Heart left ventricle (tissue), 16 donors: ENCODE results near the gene IFNA10. TPM values are rescaled to one million over a fixed set of nuclear protein-coding genes. Genes with fewer than 3 reads are reported as not detected.
"Not testable (repeated sequence)": the region's sequence is repeated elsewhere in the genome, so short reads cannot be mapped to it uniquely, and the experiment has no call there.

Experiments used
- ATAC-seq, 4 donors: fragments of 200-7000 bp; cut with Tn5 transposase; one replicate each; pipeline ENCODE4 v1.9.1; 2020 to 2022; ENCODE audit warnings: moderate library complexity in 4 of 4, mild to moderate bottlenecking in 3 of 4, moderate number of reproducible peaks in 1 of 4
- DNase-seq, 5 donors: peaks; one replicate each; pipeline ENCODE4 v3.0.0-alpha.2; 2020
- H3K27ac ChIP-seq, 12 donors: fragments of 200-600 bp; sonication (generic) in 4 of 12; one replicate each; pipeline versions ENCODE4 v1.5.0 to v1.8.0; 2016 to 2022; ENCODE audit warnings: mild to moderate bottlenecking in 2 of 12
- H3K27me3 ChIP-seq, 9 donors: fragments of 200-600 bp; sonication (generic) in 2 of 9; one replicate each; pipeline versions ENCODE4 v1.5.1 to v1.8.0; 2016 to 2022; ENCODE audit warnings: mild to moderate bottlenecking in 3 of 9
- H3K36me3 ChIP-seq, 9 donors: fragments of 200-600 bp; sonication (generic) in 2 of 9; one replicate each; pipeline versions ENCODE4 v1.5.0 to v1.8.0; 2018 to 2022; ENCODE audit warnings: mild to moderate bottlenecking in 2 of 9
- H3K4me1 ChIP-seq, 12 donors: fragments of 200-600 bp; sonication (generic) in 4 of 12; one replicate each; pipeline versions ENCODE4 v1.5.0 to v1.8.0; 2016 to 2022; ENCODE audit warnings: mild to moderate bottlenecking in 3 of 12
- H3K4me3 ChIP-seq, 12 donors: fragments of 200-600 bp; sonication (generic) in 4 of 12; one replicate each; pipeline versions ENCODE4 v1.5.0 to v1.8.0; 2017 to 2022; ENCODE audit warnings: mild to moderate bottlenecking in 9 of 12, moderate library complexity in 4 of 12
- H3K9me3 ChIP-seq, 12 donors: fragments of 200-600 bp; sonication (generic) in 4 of 12; one replicate each; pipeline versions ENCODE4 v1.5.0 to v1.8.0; 2016 to 2022; ENCODE audit warnings: mild to moderate bottlenecking in 1 of 12
- CTCF ChIP-seq, 12 donors: fragments of 200-600 bp; sonication (generic) in 4 of 12; IDR thresholded peaks; one replicate each; pipeline versions ENCODE4 v1.5.0 to v1.8.0; 2018 to 2022; ENCODE audit warnings: antibody characterized with exemption in 12 of 12, mild to moderate bottlenecking in 5 of 12
- POLR2A ChIP-seq, 2 donors: fragments of 450-650 bp; IDR thresholded peaks; one replicate each; pipeline ENCODE4 v1.6.1; 2017; ENCODE audit warnings: antibody characterized with exemption in 2 of 2, mild to moderate bottlenecking in 2 of 2, moderate library complexity in 2 of 2
- WGBS, 4 donors: extraction: QIAGEN DNeasy Blood & Tissue Kit in 2 of 4; methylation state at CpG; one replicate each; pipeline versions ENCODE4 v1.1.5 to v1.1.7; 2013 to 2018; 5-methylcytosine and 5-hydroxymethylcytosine counted together
- intact Hi-C, 10 donors: fragments of 100-400 bp; cut with DNase I; formaldehyde crosslinking; loops; one replicate each; pipeline versions ENCODE4 v1.11.1 to v1.14.2; 2022
- polyA plus RNA-seq, 2 donors: library from polyadenylated mRNA; stranded (reverse); fragments of 200-250 nt; gene quantifications; one replicate each; pipeline ENCODE4 v1.2.3, GENCODE V29; 2013
- total RNA-seq, 9 donors: library from RNA; depleted of rRNA in 2 of 9; stranded (reverse); fragments of >200 nt in 2 of 9; fragmentation: NEBNext Ultra II Directional in 3 of 9; extraction: Animal tissue kit (Norgen Biotek cat#: 25700) in 3 of 9; gene quantifications; one replicate each; pipeline versions ENCODE4 v1.1.0 to v1.2.4, GENCODE V29; 2016 to 2023
- donor health status: ischemic (EF 13 %, LVEDD 7.1; RV severe dilation, severe dysfunction).
- donor health status: healthy with polysubstance abuse.
- donor health status: DM: no; HTN: yes; CAD: no.
- donor health status: DM: no; HTN: no; CAD: no.
- donor health status: ischemic (EF 25% LVEDD 6.9; RV normal size, moderate dysfunction).
- donor health status: ischemic (EF 25% LVEDD 5.7; RV mildly dilated, moderate dysfunction).
- donor health status: healthy.
- donor health status: DM: yes; HTN: yes; CAD: no.
- donor health status: ischemic (EF 35%, LVEDD 5.7; RV mildly dilated, moderate dysfunction).
- donor health status: nonischemic (EF 11% LVEDD 7.7; RV severe dilation, severe dysfunction).
- donor health status: DM: yes; HTN: yes; CAD: no.
- donor health status: PGD.
- donor health status: ischemic (EF 29% LVEDD 5.4; RV normal size, mild dysfunction).
- donor health status: nonischemic (EF 23%, LVEDD 6.1; RV moderate dilation, normal function).

The IFNA10 gene
- total and polyA plus RNA-seq, 11 donors = not detected

GRCh38 chr9:21244836-21245235 lies 37.9 kb upstream of the IFNA10 start:
- Histone ChIP-seq H3K36me3 (no peaks in the 10 kb centered on the region), H3K27me3 (peaks cover 0 to 38% (median 7%) of the 10 kb centered on the region in 9 donors), H3K27ac (no peak overlapping the region), H3K4me1 (peaks cover 0 to 6% (median 0%) of the 10 kb centered on the region in 12 donors), H3K9me3 (no peaks in the 10 kb centered on the region), H3K4me3 (no peak overlapping the region)
- no peak for DNase-seq
- no peak for ATAC-seq
- TF ChIP-seq CTCF (IDR thresholded peaks at IDR 0.05) (no peak), POLR2A (IDR thresholded peaks at IDR 0.05) (no peak)
- intact Hi-C loops = no loop called here
- 40 to 59% (median 48%) methylated on average over 2 of the region's 2 CpGs for WGBS, 4 donors

GRCh38 chr9:21239911-21240310 lies 33.0 kb upstream of the IFNA10 start, which contains the start of gene IFNA14:
IFNA14 (minus strand) TSS chr9:21240005; CDS start chr9:21239935, 70 bp downstream.
- TF ChIP-seq CTCF (IDR thresholded peaks at IDR 0.05) = no peak
- TF ChIP-seq POLR2A (IDR thresholded peaks at IDR 0.05) = no peak
- WGBS, 4 donors = 71 to 87% (median 84%) methylated on average over 2 of the region's 2 CpGs
- intact Hi-C loops = loop anchor here in 2 of 10 donors (10.0 kb wide), 1 partner anchor 545 kb away; no protein-coding TSS in a partner anchor
- peaks cover 0 to 26% (median 7%) of the 10 kb centered on the region in 9 donors for H3K27me3 ChIP-seq
- ATAC-seq (no peak), DNase-seq (no peak)
- H3K9me3 ChIP-seq = no peaks in the 10 kb centered on the region
- no peaks in the 10 kb centered on the region for H3K36me3 ChIP-seq
- H3K27ac ChIP-seq = no peak within 1 kb of the TSS
- H3K4me1 ChIP-seq = peaks cover 0 to 5% (median 0%) of the 10 kb centered on the region in 12 donors
- H3K4me3 ChIP-seq = no peak within 1 kb of the TSS

- H3K9me3 ChIP-seq, H3K4me1 ChIP-seq, H3K36me3 ChIP-seq, H3K27ac ChIP-seq, ATAC-seq, DNase-seq, H3K4me3 ChIP-seq: not testable (repeated sequence)
- WGBS, 4 donors = 8 to 21% (median 13%) methylated on average over 1 of the region's 1 CpG
- intact Hi-C loops = loop anchor here in 2 of 10 donors (10.0 kb wide), 1 partner anchor 548 kb away; no protein-coding TSS in a partner anchor
- H3K27me3 ChIP-seq = peaks cover 0 to 11% (median 0%) of the 10 kb centered on the region in 9 donors
Observed at GRCh38 chr9:21236360-21236714, 29.4 kb upstream of the IFNA10 start.

- peaks cover 0 to 11% (median 0%) of the 10 kb centered on the region in 9 donors for H3K27me3 ChIP-seq
- intact Hi-C loops = loop anchor here in 2 of 10 donors (10.0 kb wide), 1 partner anchor 549 kb away; no protein-coding TSS in a partner anchor
- ATAC-seq = peak in 3 of 4 donors; percentile 60 to 80 (median 63)
- not testable (repeated sequence) for H3K9me3 ChIP-seq, H3K27ac ChIP-seq, H3K4me3 ChIP-seq, H3K36me3 ChIP-seq, H3K4me1 ChIP-seq
- 30 to 32% (median 31%) methylated on average over 8 of the region's 8 CpGs for WGBS, 4 donors
- peak in 2 of 5 donors; percentile 37 to 42 for DNase-seq
- peak; percentile 7 to 62 (median 42) for TF ChIP-seq CTCF (IDR thresholded peaks at IDR 0.05)
Observed at GRCh38 chr9:21235468-21236359, 28.8 kb upstream of the IFNA10 start.
